Effector memory CD8-positive, alpha-beta T cell (primary cell): ENCODE measurements around the gene INO80B.
"Not testable (repeated sequence)": the region's sequence is repeated elsewhere in the genome, so short reads cannot be mapped to it uniquely, and the experiment has no call there.

Experiments
- ATAC-seq: fragments of 150-1000 bp; cut with Tn5 transposase; replicated peaks from 2 replicates; pipeline ENCODE4 v1.10.0; 2021; ENCODE audit warnings: mild to moderate bottlenecking, moderate library complexity
- DNase-seq, 3 experiments: peaks; one replicate each; pipeline ENCODE4 v3.0.0; 2021
- H3K27ac Mint-ChIP-seq, 2 donors: one replicate each; pipeline ENCODE4 v1.8.0; 2022; ENCODE audit warnings: mild to moderate bottlenecking in 2 of 2, mixed read lengths in 2 of 2, moderate library complexity in 2 of 2
- H3K27me3 Mint-ChIP-seq, 2 donors: one replicate each; pipeline ENCODE4 v1.8.0; 2022; ENCODE audit warnings: mixed read lengths in 2 of 2
- H3K36me3 Mint-ChIP-seq: one replicate; pipeline ENCODE4 v1.8.0; 2022; ENCODE audit warnings: mild to moderate bottlenecking, moderate library complexity, mixed read lengths; ENCODE audit not compliant: insufficient read depth
- H3K4me1 Mint-ChIP-seq, 2 donors: one replicate each; pipeline ENCODE4 v1.8.0; 2022; ENCODE audit warnings: low read depth in 2 of 2, mixed read lengths in 2 of 2
- H3K4me3 Mint-ChIP-seq, 2 donors: one replicate each; pipeline ENCODE4 v1.8.0; 2022; ENCODE audit warnings: mild to moderate bottlenecking in 2 of 2, mixed read lengths in 2 of 2, moderate library complexity in 2 of 2
- H3K9me3 Mint-ChIP-seq, 2 donors: one replicate each; pipeline ENCODE4 v1.8.0; 2022; ENCODE audit warnings: mixed read lengths in 2 of 2

The INO80B gene

DNA sequence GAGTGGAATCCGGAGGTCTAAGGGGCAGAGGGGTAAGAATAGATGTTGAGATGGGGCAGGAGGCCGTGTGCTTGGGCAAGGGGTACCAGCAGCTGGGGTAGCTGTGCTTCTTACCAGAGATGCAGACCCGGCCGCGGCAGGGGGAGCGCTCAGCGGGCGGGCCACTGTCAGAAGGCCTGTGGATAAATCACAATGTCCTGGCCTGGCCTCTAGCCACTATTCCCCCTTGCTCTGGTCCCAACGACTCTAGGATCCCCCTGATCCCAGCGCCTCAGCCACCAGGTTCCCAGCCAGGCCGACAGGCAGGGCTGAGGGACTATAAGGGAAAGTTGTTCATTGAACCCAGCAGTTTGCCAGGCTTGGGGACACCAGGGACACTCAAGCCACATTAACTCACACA lies 24.4 kb upstream of the INO80B start:
- Mint-ChIP-seq H3K4me1 (peaks cover 0 to 3% of the 10 kb centered on the region in 2 donors), H3K9me3 (no peaks in the 10 kb centered on the region), H3K27me3 (no peaks in the 10 kb centered on the region), H3K27ac (peak overlapping the region; percentile 49 to 58), H3K36me3 (no peaks in the 10 kb centered on the region), H3K4me3 (no peak overlapping the region)
- DNase-seq (no peak), ATAC-seq (no peak)

GRCh38 chr2:74436111-74436805 lies 18.6 kb upstream of the INO80B start:
- H3K27ac Mint-ChIP-seq = no peak overlapping the region
- H3K27me3 Mint-ChIP-seq = peaks cover 16 to 29% of the 10 kb centered on the region in 2 donors
- DNase-seq (no peak), ATAC-seq (no peak)
- no peaks in the 10 kb centered on the region for H3K9me3 Mint-ChIP-seq
- no peak overlapping the region for H3K4me3 Mint-ChIP-seq
- H3K4me1 Mint-ChIP-seq = peaks cover 8 to 10% of the 10 kb centered on the region in 2 donors
- H3K36me3 Mint-ChIP-seq = no peaks in the 10 kb centered on the region

DNA sequence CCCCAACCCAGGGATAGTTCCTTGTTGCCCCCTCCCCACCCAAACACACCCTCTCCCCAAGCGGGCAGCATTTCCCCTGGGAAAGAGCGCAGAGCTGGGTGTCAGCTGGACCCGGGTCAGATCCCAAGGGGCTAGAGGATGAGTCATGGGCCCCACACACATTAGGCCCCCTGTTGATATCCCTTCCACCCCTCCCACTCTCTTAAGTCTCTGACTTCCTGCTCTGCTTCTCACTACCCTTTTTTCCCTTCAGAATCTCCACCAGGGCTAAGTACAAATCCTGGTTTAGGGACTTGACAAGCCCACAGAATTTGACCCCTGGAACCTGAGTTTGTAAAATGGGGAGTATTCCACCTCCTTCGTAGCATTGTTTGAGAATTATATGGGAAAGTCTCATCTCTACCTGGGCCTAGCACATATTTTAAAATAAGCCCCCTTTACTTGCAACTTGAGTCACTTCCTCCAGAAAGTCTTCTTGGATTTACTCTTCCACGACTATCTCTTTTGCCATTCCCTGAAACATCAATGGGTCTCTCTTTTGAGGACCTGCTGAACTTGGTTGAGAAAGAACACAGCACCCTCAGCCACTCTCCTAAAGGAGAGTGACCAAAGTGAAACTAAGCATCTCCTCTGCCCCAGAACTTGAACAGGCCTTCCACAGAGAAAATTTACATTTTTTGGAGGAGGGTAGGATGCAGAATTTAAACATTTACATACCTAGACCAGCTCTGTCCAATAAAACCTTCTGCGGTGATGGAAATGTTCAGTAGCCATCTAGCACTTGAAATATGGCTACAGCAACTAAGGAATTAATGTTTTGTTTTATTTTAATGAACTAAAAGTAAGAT lies 17.8 kb upstream of the INO80B start:
- Mint-ChIP-seq H3K9me3 (no peaks in the 10 kb centered on the region), H3K4me3 (no peak overlapping the region), H3K27me3 (peaks cover 17 to 33% of the 10 kb centered on the region in 2 donors), H3K36me3 (no peaks in the 10 kb centered on the region), H3K4me1 (peaks cover 8 to 10% of the 10 kb centered on the region in 2 donors), H3K27ac (peak overlapping the region in 1 of 2 donors; percentile 16)
- DNase-seq (no peak), ATAC-seq (no peak)

GRCh38 chr2:74438248-74438647 lies 16.6 kb upstream of the INO80B start:
- no peak for DNase-seq
- Mint-ChIP-seq H3K27ac (peak overlapping the region in 1 of 2 donors; percentile 11), H3K9me3 (no peaks in the 10 kb centered on the region), H3K27me3 (peaks cover 23 to 41% of the 10 kb centered on the region in 2 donors), H3K4me3 (no peak overlapping the region), H3K36me3 (no peaks in the 10 kb centered on the region), H3K4me1 (peaks cover 8 to 10% of the 10 kb centered on the region in 2 donors)
- no peak for ATAC-seq

DNA sequence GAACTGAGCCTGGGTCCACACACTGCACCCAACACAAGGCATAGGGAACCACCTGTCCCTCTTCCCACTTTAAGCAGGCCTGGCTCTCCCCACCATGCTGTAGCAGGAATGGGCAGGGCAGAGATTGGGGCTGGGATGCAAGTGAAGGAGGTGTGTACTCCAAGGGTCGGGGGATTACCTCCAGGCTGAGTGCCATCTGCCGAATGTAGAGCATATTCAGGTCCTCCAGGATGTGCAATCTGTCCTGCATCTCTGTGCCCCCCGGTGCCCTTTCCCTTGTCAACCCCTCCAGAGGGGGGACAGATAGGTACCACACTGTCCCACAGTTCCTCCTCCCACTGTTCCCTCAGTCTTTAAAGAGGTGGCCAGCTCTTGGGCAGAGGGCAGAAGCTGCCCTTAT lies 15.5 kb upstream of the INO80B start:
- no peaks in the 10 kb centered on the region for H3K9me3 Mint-ChIP-seq
- no peak for ATAC-seq
- peaks cover 23 to 45% of the 10 kb centered on the region in 2 donors for H3K27me3 Mint-ChIP-seq
- peaks cover 8 to 10% of the 10 kb centered on the region in 2 donors for H3K4me1 Mint-ChIP-seq
- H3K4me3 Mint-ChIP-seq = peak overlapping the region; percentile 3 to 61
- peak overlapping the region in 1 of 2 donors; percentile 11 for H3K27ac Mint-ChIP-seq
- no peak for DNase-seq
- no peaks in the 10 kb centered on the region for H3K36me3 Mint-ChIP-seq

DNA sequence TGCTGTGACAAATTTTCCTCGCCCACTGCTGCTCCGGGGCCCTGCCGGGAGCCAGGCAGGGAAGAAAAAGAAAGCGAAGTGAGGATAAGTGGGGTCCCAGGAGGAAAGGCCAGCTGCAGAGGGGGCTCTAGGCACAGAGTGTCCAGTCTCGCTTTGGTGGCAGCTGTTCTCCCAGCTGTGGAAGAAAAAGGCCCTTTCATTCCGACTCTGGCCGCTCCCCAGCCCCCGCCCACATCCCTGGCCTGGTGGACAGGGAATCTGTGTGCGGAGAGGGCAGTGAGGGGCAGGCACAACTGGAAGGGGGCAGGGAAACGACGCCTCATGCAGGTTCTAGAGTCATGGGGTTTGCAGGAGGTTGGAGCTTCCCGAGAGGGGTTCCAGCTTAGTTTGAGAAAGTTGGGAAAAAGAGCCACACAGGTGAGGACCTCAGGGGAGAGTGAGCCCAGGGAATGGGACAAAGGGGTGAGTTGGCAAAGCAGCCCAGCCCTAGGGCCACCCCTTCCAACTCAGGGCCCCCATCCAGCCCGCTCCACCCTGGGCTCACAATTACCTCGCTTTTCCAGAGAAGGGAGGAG lies 15.0 kb upstream of the INO80B start:
- no peaks in the 10 kb centered on the region for H3K36me3 Mint-ChIP-seq
- no peak overlapping the region for H3K27ac Mint-ChIP-seq
- DNase-seq (no peak), ATAC-seq (no peak)
- no peaks in the 10 kb centered on the region for H3K9me3 Mint-ChIP-seq
- peak overlapping the region; percentile 52 to 61 for H3K4me3 Mint-ChIP-seq
- peaks cover 23 to 51% of the 10 kb centered on the region in 2 donors for H3K27me3 Mint-ChIP-seq
- peaks cover 8 to 10% of the 10 kb centered on the region in 2 donors for H3K4me1 Mint-ChIP-seq

- H3K4me3 Mint-ChIP-seq = peak overlapping the region; percentile 54 to 61
- H3K4me1 Mint-ChIP-seq = peaks cover 8 to 10% of the 10 kb centered on the region in 2 donors
- H3K27me3 Mint-ChIP-seq = peaks cover 23 to 57% of the 10 kb centered on the region in 2 donors
- peak overlapping the region in 1 of 2 donors; percentile 68 for H3K27ac Mint-ChIP-seq
- DNase-seq = peak; percentile 16 to 32 (median 31)
- H3K36me3 Mint-ChIP-seq = peaks cover 4% of the 10 kb centered on the region
- peak; percentile 68 for ATAC-seq
- no peaks in the 10 kb centered on the region for H3K9me3 Mint-ChIP-seq
Measured at GRCh38 chr2:74440378-74441169, 14.3 kb upstream of the INO80B start.

- peaks cover 23 to 58% of the 10 kb centered on the region in 2 donors for H3K27me3 Mint-ChIP-seq
- peaks cover 4% of the 10 kb centered on the region for H3K36me3 Mint-ChIP-seq
- H3K4me3 Mint-ChIP-seq = peak overlapping the region; percentile 54 to 75
- H3K27ac Mint-ChIP-seq = peak overlapping the region in 1 of 2 donors; percentile 68
- ATAC-seq (no peak), DNase-seq (no peak)
- H3K4me1 Mint-ChIP-seq = peaks cover 8 to 10% of the 10 kb centered on the region in 2 donors
- no peaks in the 10 kb centered on the region for H3K9me3 Mint-ChIP-seq
Measured at GRCh38 chr2:74441170-74441689, 13.7 kb upstream of the INO80B start.

DNA sequence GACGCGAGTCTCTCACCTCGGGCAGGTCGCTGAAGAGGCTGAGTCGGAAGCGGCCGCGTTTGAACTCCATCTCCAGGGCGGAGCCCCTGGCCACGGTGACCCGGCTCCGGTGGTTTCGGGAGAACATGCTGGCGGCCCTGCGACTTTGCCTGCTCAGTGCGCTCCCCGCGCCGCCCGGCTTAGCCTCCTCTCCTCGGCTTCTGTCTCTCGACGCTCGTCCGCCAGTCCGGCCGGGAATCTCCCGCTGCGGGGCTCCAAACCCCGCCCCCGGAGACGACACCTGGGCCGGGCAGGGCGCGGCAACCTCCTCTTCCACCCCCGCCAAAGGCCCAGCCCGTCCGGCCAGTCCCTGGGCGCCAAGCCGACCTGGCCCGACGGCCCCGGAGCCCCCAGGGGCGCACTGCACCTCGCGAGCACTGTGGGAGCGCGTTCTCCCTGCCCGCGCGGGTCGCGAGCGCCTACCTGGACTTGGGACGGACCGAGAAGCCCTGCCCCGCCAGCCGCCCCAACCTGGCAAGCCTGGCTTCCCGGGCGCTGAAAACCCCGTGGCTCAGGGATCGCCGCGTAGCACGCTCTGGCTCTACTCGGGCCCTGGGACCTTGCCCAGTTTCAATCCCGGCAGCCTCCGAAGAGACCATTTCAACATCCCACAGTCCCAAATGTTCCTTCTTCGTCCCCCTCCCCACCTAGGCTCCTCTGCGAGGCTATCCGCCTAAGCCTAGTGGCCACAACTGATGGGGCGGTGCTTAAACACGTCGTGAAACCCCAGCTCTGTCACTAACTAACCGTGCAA lies 13.0 kb upstream of the INO80B start, which contains the start of gene RTKN:
TSS of gene RTKN (minus strand) at position 248 of the 793 bp plus-strand sequence. CDS start at position 127, 121 bp downstream.
- Mint-ChIP-seq H3K4me1 (peaks cover 8 to 10% of the 10 kb centered on the region in 2 donors), H3K9me3 (no peaks in the 10 kb centered on the region), H3K27me3 (peaks cover 23 to 58% of the 10 kb centered on the region in 2 donors), H3K36me3 (peaks cover 4% of the 10 kb centered on the region), H3K4me3 (peak within 1 kb of the TSS; percentile 75 to 76), H3K27ac (peak within 1 kb of the TSS; percentile 32 to 68)
- ATAC-seq = peak; percentile 82
- peak in 2 of 3 experiments; percentile 46 to 52 for DNase-seq

GRCh38 chr2:74442483-74443297 lies 12.2 kb upstream of the INO80B start:
- Mint-ChIP-seq H3K27me3 (peaks cover 23 to 58% of the 10 kb centered on the region in 2 donors), H3K4me3 (peak overlapping the region; percentile 75 to 76), H3K27ac (peak overlapping the region in 1 of 2 donors; percentile 32)
- not testable (repeated sequence) for H3K9me3 Mint-ChIP-seq, H3K36me3 Mint-ChIP-seq, H3K4me1 Mint-ChIP-seq, ATAC-seq, DNase-seq

GRCh38 chr2:74444498-74445318 lies 10.2 kb upstream of the INO80B start:
- H3K9me3 Mint-ChIP-seq = no peaks in the 10 kb centered on the region

More at GRCh38 chr2:74444498-74445318, 10.2 kb upstream of the INO80B start:
- Mint-ChIP-seq H3K36me3 (peaks cover 4% of the 10 kb centered on the region), H3K4me1 (peaks cover 8 to 10% of the 10 kb centered on the region in 2 donors), H3K27me3 (peaks cover 15 to 45% of the 10 kb centered on the region in 2 donors), H3K4me3 (no peak overlapping the region), H3K27ac (no peak overlapping the region)
- ATAC-seq (no peak), DNase-seq (no peak)
